NCI-H128 (cell line): Measurements from ENCODE around the gene SFMBT2.

Source experiments
- DNase-seq: peaks from one replicate; lab custom pipeline; 2025; ENCODE audit not compliant: unreplicated experiment; lab: John Stamatoyannopoulos, UW

Gene SFMBT2

GRCh38 chr10:7157091-7157490 lies 253.7 kb downstream of the SFMBT2 start:
- no peak for DNase-seq

GRCh38 chr10:7153750-7154149 lies 257.1 kb downstream of the SFMBT2 start:
- DNase-seq, result no peak

- no peak for DNase-seq
These were observed 257.9 kb downstream of the SFMBT2 start for GRCh38 chr10:7152982-7153381.

GRCh38 chr10:7152341-7152740 lies 258.5 kb downstream of the SFMBT2 start:
- no peak for DNase-seq

GRCh38 chr10:7151538-7151937 lies 259.3 kb downstream of the SFMBT2 start:
- no peak for DNase-seq

- DNase-seq, result no peak
These were observed 260.5 kb downstream of the SFMBT2 start for GRCh38 chr10:7150349-7150748.

GRCh38 chr10:7146189-7146588 lies 264.6 kb downstream of the SFMBT2 start:
- no peak for DNase-seq

GRCh38 chr10:7136016-7136415 lies 274.8 kb downstream of the SFMBT2 start:
- DNase-seq, result no peak

- DNase-seq, result no peak
These were observed 275.6 kb downstream of the SFMBT2 start for GRCh38 chr10:7135188-7135587.

GRCh38 chr10:7134448-7134847 lies 276.4 kb downstream of the SFMBT2 start:
- DNase-seq, result no peak

GRCh38 chr10:7133958-7134357 lies 276.9 kb downstream of the SFMBT2 start:
- no peak for DNase-seq

- DNase-seq, result no peak
These were observed 277.6 kb downstream of the SFMBT2 start for GRCh38 chr10:7133278-7133677.

- no peak for DNase-seq
These were observed 280.5 kb downstream of the SFMBT2 start for GRCh38 chr10:7130191-7130911.

- DNase-seq, result no peak
These were observed 287.1 kb downstream of the SFMBT2 start for GRCh38 chr10:7123774-7124173.

GRCh38 chr10:7122561-7122960 lies 288.3 kb downstream of the SFMBT2 start:
- no peak for DNase-seq

- no peak for DNase-seq
These were observed 289.6 kb downstream of the SFMBT2 start for GRCh38 chr10:7121154-7121797.

- no peak for DNase-seq
These were observed 291.4 kb downstream of the SFMBT2 start for GRCh38 chr10:7119325-7120015.

- no peak for DNase-seq
These were observed 292.8 kb downstream of the SFMBT2 start for GRCh38 chr10:7117806-7118674.

- no peak for DNase-seq
These were observed 293.5 kb downstream of the SFMBT2 start for GRCh38 chr10:7117177-7117799.

GRCh38 chr10:7111561-7111960 lies 299.3 kb downstream of the SFMBT2 start:
- no peak for DNase-seq

GRCh38 chr10:7111089-7111488 lies 299.7 kb downstream of the SFMBT2 start:
- no peak for DNase-seq
